ENCODE measurements around the gene EIF5AL1.

DNA sequence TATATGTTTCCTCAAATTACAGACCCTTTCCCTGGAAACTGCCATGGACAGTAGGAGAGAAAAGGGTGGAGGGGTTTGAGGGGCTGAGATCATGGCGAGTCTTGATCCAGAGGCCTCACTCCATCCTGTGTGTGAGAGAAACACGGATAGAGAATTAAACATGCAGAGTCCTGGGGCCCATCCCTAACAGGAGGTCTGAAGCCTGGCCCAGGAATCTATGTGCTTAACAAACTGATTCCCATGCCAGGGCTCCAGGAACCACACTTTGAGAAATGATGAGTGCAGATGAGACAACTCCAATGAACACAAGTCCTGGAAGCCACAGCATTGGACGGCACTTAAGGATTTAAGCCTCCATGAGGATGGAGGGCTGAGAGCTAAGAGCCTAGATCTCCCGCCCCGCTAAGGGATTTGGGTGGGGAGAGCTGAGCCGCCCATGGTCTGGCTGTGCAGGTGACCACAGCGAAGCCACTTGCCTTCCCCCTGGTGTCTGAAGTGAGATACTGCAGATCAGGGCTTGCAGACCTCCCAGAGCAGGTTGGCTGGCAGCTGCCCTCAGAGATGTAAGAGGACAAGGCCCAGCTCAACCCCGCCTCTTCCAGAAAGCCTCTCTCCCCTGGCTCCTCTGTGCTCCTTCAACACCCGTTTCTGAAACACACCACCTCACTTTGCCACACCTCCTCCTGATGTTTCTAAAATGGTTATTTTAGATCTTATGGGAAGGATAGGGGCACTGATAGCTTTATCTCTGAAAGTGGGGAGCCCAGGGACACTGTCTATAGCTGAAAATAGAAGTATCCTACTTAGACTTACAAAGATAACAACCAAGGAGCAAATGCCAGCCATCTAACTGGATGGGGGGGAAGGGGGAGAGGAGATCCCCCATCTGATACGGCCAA is 24.8 kb upstream of the EIF5AL1 start:
- TF ChIP-seq, protein P1, sequence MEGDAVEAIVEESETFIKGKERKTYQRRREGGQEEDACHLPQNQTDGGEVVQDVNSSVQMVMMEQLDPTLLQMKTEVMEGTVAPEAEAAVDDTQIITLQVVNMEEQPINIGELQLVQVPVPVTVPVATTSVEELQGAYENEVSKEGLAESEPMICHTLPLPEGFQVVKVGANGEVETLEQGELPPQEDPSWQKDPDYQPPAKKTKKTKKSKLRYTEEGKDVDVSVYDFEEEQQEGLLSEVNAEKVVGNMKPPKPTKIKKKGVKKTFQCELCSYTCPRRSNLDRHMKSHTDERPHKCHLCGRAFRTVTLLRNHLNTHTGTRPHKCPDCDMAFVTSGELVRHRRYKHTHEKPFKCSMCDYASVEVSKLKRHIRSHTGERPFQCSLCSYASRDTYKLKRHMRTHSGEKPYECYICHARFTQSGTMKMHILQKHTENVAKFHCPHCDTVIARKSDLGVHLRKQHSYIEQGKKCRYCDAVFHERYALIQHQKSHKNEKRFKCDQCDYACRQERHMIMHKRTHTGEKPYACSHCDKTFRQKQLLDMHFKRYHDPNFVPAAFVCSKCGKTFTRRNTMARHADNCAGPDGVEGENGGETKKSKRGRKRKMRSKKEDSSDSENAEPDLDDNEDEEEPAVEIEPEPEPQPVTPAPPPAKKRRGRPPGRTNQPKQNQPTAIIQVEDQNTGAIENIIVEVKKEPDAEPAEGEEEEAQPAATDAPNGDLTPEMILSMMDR (conservative IDR thresholded peaks at IDR 0.05; ENCODE audit: low read length): peak; percentile 82
- TF ChIP-seq EZH2phosphoT487 (IDR thresholded peaks at IDR 0.05; ENCODE audit: borderline replicate concordance): no peak
